Measurements from ENCODE around the gene CP. TPM values are rescaled to one million over a fixed set of nuclear protein-coding genes. Genes with fewer than 3 reads are reported as not detected.
A peak's percentile ranks its signal among the peaks of the same experiment; 100 is the strongest.
"Not testable (repeated sequence)": the region's sequence is repeated elsewhere in the genome, so short reads cannot be mapped to it uniquely, and the experiment has no call there.

Gene CP
- total RNA-seq, 1 experiment from 2014 or later, result 0.28 TPM

DNA sequence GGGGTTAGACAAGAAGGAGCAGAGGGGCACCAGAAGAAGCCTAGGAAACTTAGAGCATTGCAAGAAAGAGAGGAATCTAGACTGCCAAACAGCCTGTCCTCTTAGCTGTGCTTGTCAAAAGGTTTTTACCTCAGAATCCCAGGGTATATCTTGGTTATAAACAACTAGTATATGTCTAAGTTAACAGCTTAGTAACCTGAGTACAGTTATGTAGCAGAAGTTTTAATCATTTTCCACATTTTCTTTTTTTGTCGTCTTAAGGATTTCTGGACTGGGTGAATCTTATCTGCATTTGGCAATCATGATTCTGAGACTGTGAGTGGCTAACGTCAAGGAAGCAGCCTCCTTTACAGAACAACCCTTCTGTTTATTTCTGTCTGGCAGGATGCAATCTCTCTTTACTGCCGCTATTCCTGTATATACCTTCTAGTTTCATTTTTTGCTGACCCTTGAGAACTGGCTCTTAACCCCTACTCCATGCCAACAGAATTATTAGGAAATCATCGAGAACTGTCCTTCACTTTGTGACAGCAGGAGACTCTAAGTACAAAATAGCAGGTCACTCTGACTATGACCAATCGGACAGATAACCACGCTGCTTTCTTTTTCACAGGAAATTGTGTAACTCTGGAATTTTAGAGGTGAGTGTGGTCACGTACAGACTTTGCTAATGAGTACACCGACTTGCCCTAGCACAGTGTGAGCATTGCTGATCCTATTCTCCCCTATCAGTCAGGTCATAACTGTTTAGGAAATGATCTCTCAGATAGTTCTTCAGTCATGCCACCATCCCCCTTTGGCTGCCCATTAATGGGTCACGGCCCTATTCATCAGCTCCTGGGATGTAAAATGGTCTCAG is 3.3 kb upstream of the CP start:
- no peaks in the 10 kb centered on the region for H3K79me2 ChIP-seq (ENCODE audit: low read depth)
- H3K9me2 ChIP-seq (ENCODE audit: insufficient read depth), result no peaks in the 10 kb centered on the region; the same call in 1 of the 2 replicates
- peak overlapping the region; percentile 71 for H3K4me2 ChIP-seq
- H3K36me3 ChIP-seq (ENCODE audit: low read depth), result no peaks in the 10 kb centered on the region
- intact Hi-C loops (cut with micrococcal nuclease; ENCODE audit: unreplicated experiment), result no loop called here
- H3K27me3 ChIP-seq (ENCODE audit: insufficient read depth, low read depth), result no peaks in the 10 kb centered on the region
- TSS peak; percentile 57 for BruUV-seq (replicated peaks)
- H4K20me1 ChIP-seq (ENCODE audit: insufficient read depth), result no peaks in the 10 kb centered on the region
- H3K9me3 ChIP-seq (ENCODE audit: insufficient read depth, low read depth), result no peaks in the 10 kb centered on the region
- no peak for TF ChIP-seq EZH2 (IDR thresholded peaks at IDR 0.05; ENCODE audit: low read depth)
- TF ChIP-seq, protein P1, sequence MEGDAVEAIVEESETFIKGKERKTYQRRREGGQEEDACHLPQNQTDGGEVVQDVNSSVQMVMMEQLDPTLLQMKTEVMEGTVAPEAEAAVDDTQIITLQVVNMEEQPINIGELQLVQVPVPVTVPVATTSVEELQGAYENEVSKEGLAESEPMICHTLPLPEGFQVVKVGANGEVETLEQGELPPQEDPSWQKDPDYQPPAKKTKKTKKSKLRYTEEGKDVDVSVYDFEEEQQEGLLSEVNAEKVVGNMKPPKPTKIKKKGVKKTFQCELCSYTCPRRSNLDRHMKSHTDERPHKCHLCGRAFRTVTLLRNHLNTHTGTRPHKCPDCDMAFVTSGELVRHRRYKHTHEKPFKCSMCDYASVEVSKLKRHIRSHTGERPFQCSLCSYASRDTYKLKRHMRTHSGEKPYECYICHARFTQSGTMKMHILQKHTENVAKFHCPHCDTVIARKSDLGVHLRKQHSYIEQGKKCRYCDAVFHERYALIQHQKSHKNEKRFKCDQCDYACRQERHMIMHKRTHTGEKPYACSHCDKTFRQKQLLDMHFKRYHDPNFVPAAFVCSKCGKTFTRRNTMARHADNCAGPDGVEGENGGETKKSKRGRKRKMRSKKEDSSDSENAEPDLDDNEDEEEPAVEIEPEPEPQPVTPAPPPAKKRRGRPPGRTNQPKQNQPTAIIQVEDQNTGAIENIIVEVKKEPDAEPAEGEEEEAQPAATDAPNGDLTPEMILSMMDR (conservative IDR thresholded peaks at IDR 0.05), result no peak
- ChIA-PET POLR2A (ENCODE audit: unreplicated experiment) (interaction anchor here (0.6 kb wide), 1 partner anchor 261 kb away, joined by 5 read pairs; no protein-coding TSS in a partner anchor), CTCF (no interaction called here)
- H2AFZ ChIP-seq, result peak overlapping the region; percentile 68
- H3F3A ChIP-seq (ENCODE audit: insufficient read depth, low read depth), result peaks cover 6% of the 10 kb centered on the region; the same call in 1 of the 2 replicates
- H3K27ac ChIP-seq, result peak overlapping the region; percentile 85
- peak; percentile 34 to 90 for DNase-seq
- H3K4me1 ChIP-seq (replicated peaks; ENCODE audit: insufficient read depth), result peaks cover 20% of the 10 kb centered on the region
- peak overlapping the region; percentile 50 for H3K4me3 ChIP-seq

DNA sequence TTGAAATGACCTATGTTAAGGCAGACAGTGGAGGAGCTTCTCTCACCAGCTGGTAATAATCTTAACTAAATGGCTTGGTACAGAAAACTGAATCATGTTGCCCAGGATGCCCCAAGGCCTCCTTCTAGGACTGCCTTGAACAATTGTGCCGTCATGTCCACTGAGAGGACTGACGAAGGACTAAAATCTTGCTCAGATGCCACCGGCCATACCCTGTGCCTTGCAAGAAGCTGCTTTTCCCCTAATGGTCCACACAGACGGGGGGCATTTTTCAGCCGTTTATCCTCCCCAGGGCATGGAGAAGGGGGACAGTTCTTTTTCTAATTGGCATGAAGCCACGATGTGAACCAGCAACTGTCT is 1.8 kb upstream of the CP start:
- intact Hi-C loops (cut with micrococcal nuclease; ENCODE audit: unreplicated experiment), result no loop called here
- Histone ChIP-seq H4K20me1 (ENCODE audit: insufficient read depth) (no peaks in the 10 kb centered on the region), H3K4me1 (replicated peaks; ENCODE audit: insufficient read depth) (peaks cover 20% of the 10 kb centered on the region), H3F3A (ENCODE audit: insufficient read depth, low read depth) (peaks cover 6% of the 10 kb centered on the region; the same call in 1 of the 2 replicates), H3K9me2 (ENCODE audit: insufficient read depth) (no peaks in the 10 kb centered on the region), H3K4me2 (no peak overlapping the region), H3K36me3 (ENCODE audit: low read depth) (no peaks in the 10 kb centered on the region), H3K4me3 (no peak overlapping the region), H2AFZ (no peak overlapping the region), H3K79me2 (ENCODE audit: low read depth) (no peaks in the 10 kb centered on the region), H3K9me3 (ENCODE audit: insufficient read depth, low read depth) (no peaks in the 10 kb centered on the region), H3K27me3 (ENCODE audit: insufficient read depth, low read depth) (no peaks in the 10 kb centered on the region), H3K27ac (no peak overlapping the region)
- no peak for TF ChIP-seq EZH2 (IDR thresholded peaks at IDR 0.05; ENCODE audit: low read depth)
- TF ChIP-seq, protein P1 (conservative IDR thresholded peaks at IDR 0.05), result no peak
- no peak for DNase-seq
- POLR2A ChIA-PET (ENCODE audit: unreplicated experiment), result interaction anchor here (0.6 kb wide), 1 partner anchor 11 kb away, joined by 3 read pairs; no protein-coding TSS in a partner anchor
- CTCF ChIA-PET, result no interaction called here
- BruUV-seq (replicated peaks), result no TSS peak

DNA sequence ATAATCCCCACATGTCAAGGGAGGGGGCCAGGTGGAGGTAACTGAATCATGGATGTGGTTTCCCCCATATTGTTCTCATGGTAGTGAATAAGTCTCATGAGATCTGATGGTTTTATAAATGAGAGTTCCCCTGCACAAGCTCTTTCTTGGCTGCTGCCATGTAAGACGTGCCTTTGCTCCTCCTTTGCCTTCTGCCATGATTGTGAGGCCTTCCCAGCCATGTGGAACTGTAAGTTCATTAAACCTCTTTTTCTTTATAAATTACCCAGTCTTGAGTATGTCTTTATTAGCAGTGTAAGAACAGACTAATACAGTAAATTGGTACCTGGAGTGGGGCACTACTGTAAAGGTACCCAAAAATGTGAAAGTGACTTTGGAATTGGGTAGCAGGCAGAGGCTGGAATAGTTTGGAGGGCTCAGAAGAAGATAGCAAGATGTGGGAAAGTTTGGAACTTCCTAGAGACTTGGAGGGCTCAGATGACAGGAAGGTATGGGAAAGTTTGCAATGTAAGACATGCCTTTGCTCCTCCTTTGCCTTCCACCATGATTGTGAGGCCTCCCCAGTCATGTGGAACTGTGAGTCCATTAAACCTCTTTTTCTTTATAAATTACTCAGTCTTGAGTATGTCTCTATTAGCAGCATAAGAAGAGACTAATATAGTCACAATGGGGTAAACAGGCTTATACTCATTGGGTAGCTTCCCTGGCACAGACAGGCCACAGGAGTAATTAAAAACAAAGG is 2.1 kb downstream of the CP start:
- BruUV-seq (replicated peaks); intact Hi-C loops (cut with micrococcal nuclease; ENCODE audit: unreplicated experiment); CTCF ChIA-PET; POLR2A ChIA-PET (ENCODE audit: unreplicated experiment); H2AFZ ChIP-seq; H3K4me3 ChIP-seq; DNase-seq; H3K27ac ChIP-seq; H3K9me2 ChIP-seq (ENCODE audit: insufficient read depth); H3K9me3 ChIP-seq (ENCODE audit: insufficient read depth, low read depth); H3K4me1 ChIP-seq (replicated peaks; ENCODE audit: insufficient read depth); H3K27me3 ChIP-seq (ENCODE audit: insufficient read depth, low read depth); H3F3A ChIP-seq (ENCODE audit: insufficient read depth, low read depth); H3K36me3 ChIP-seq (ENCODE audit: low read depth); H4K20me1 ChIP-seq (ENCODE audit: insufficient read depth); H3K79me2 ChIP-seq (ENCODE audit: low read depth); H3K4me2 ChIP-seq: not testable (repeated sequence)

All from PC-9 (cell line).